ENCODE measurements around the gene TRIM62. TPM values are rescaled to one million over a fixed set of nuclear protein-coding genes. Genes with fewer than 3 reads are reported as not detected.

The TRIM62 gene
- total RNA-seq, 1 donor from 2014 or later, result 10.8 TPM

GRCh38 chr1:33180911-33181890 is 642 bp downstream of the TRIM62 start:
- Mint-ChIP-seq H3K36me3 (ENCODE audit: low read depth, unreplicated experiment) (peaks cover 7% of the 10 kb centered on the region), H3K4me3 (ENCODE audit: unreplicated experiment) (peak overlapping the region; percentile 89), H3K9me3 (ENCODE audit: unreplicated experiment) (no peaks in the 10 kb centered on the region), H3K27ac (ENCODE audit: unreplicated experiment) (no peak overlapping the region), H3K27me3 (ENCODE audit: unreplicated experiment) (peaks cover 9% of the 10 kb centered on the region), H3K4me1 (ENCODE audit: unreplicated experiment) (peaks cover 14% of the 10 kb centered on the region)
- DNase-seq (ENCODE audit: low spot score), result peak; percentile 47
- TF ChIP-seq, protein P1, sequence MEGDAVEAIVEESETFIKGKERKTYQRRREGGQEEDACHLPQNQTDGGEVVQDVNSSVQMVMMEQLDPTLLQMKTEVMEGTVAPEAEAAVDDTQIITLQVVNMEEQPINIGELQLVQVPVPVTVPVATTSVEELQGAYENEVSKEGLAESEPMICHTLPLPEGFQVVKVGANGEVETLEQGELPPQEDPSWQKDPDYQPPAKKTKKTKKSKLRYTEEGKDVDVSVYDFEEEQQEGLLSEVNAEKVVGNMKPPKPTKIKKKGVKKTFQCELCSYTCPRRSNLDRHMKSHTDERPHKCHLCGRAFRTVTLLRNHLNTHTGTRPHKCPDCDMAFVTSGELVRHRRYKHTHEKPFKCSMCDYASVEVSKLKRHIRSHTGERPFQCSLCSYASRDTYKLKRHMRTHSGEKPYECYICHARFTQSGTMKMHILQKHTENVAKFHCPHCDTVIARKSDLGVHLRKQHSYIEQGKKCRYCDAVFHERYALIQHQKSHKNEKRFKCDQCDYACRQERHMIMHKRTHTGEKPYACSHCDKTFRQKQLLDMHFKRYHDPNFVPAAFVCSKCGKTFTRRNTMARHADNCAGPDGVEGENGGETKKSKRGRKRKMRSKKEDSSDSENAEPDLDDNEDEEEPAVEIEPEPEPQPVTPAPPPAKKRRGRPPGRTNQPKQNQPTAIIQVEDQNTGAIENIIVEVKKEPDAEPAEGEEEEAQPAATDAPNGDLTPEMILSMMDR (IDR thresholded peaks at IDR 0.05; ENCODE audit: unreplicated experiment), result no peak

GRCh38 chr1:33180226-33180910 is 1.5 kb downstream of the TRIM62 start:
- peak; percentile 83 for DNase-seq (ENCODE audit: low spot score)
- Mint-ChIP-seq H3K36me3 (ENCODE audit: low read depth, unreplicated experiment) (peaks cover 7% of the 10 kb centered on the region), H3K4me3 (ENCODE audit: unreplicated experiment) (peak overlapping the region; percentile 93), H3K27ac (ENCODE audit: unreplicated experiment) (no peak overlapping the region), H3K9me3 (ENCODE audit: unreplicated experiment) (no peaks in the 10 kb centered on the region), H3K4me1 (ENCODE audit: unreplicated experiment) (peaks cover 14% of the 10 kb centered on the region), H3K27me3 (ENCODE audit: unreplicated experiment) (peaks cover 9% of the 10 kb centered on the region)
- TF ChIP-seq, protein P1 (IDR thresholded peaks at IDR 0.05; ENCODE audit: unreplicated experiment), result no peak

- no peaks in the 10 kb centered on the region for H3K9me3 Mint-ChIP-seq (ENCODE audit: unreplicated experiment)
- no peak overlapping the region for H3K27ac Mint-ChIP-seq (ENCODE audit: unreplicated experiment)
- TF ChIP-seq, protein P1 (IDR thresholded peaks at IDR 0.05; ENCODE audit: unreplicated experiment), result no peak
- no peak overlapping the region for H3K4me3 Mint-ChIP-seq (ENCODE audit: unreplicated experiment)
- no peak for DNase-seq (ENCODE audit: low spot score)
- peaks cover 9% of the 10 kb centered on the region for H3K27me3 Mint-ChIP-seq (ENCODE audit: unreplicated experiment)
- peaks cover 7% of the 10 kb centered on the region for H3K36me3 Mint-ChIP-seq (ENCODE audit: low read depth, unreplicated experiment)
- peaks cover 14% of the 10 kb centered on the region for H3K4me1 Mint-ChIP-seq (ENCODE audit: unreplicated experiment)
Observed at GRCh38 chr1:33178836-33179439, 2.9 kb downstream of the TRIM62 start.

GRCh38 chr1:33177996-33178540 is 3.8 kb downstream of the TRIM62 start:
- TF ChIP-seq, protein P1 (IDR thresholded peaks at IDR 0.05; ENCODE audit: unreplicated experiment), result no peak
- Mint-ChIP-seq H3K9me3 (ENCODE audit: unreplicated experiment) (no peaks in the 10 kb centered on the region), H3K36me3 (ENCODE audit: low read depth, unreplicated experiment) (peaks cover 7% of the 10 kb centered on the region), H3K4me1 (ENCODE audit: unreplicated experiment) (peaks cover 14% of the 10 kb centered on the region), H3K27ac (ENCODE audit: unreplicated experiment) (no peak overlapping the region), H3K4me3 (ENCODE audit: unreplicated experiment) (no peak overlapping the region), H3K27me3 (ENCODE audit: unreplicated experiment) (peaks cover 7% of the 10 kb centered on the region)
- no peak for DNase-seq (ENCODE audit: low spot score)

All from endothelial cell (in vitro differentiated cells).